Measurements from ENCODE around the gene DUSP5.

DUSP5 gene

GRCh38 chr10:110481919-110482318, 15.8 kb upstream of the DUSP5 start:
- no peak for DNase-seq

- no peak for DNase-seq
Observed at GRCh38 chr10:110483633-110484032, 14.1 kb upstream of the DUSP5 start.

GRCh38 chr10:110485541-110485940, 12.2 kb upstream of the DUSP5 start:
- no peak for DNase-seq

- no peak for DNase-seq
Observed at GRCh38 chr10:110486680-110487410, 10.9 kb upstream of the DUSP5 start.

GRCh38 chr10:110487411-110488331, 10.0 kb upstream of the DUSP5 start:
- DNase-seq: no peak

GRCh38 chr10:110488332-110488681, 9.4 kb upstream of the DUSP5 start:
- no peak for DNase-seq

- no peak for DNase-seq
Observed at GRCh38 chr10:110488940-110489339, 8.8 kb upstream of the DUSP5 start.

- DNase-seq: no peak
Observed at GRCh38 chr10:110490640-110491039, 7.1 kb upstream of the DUSP5 start.

- DNase-seq: no peak
Observed at GRCh38 chr10:110491346-110491745, 6.4 kb upstream of the DUSP5 start.

GRCh38 chr10:110492069-110492822, 5.5 kb upstream of the DUSP5 start:
- no peak for DNase-seq

- DNase-seq: no peak
Observed at GRCh38 chr10:110493832-110494426, 3.8 kb upstream of the DUSP5 start.

GRCh38 chr10:110494532-110494931, 3.2 kb upstream of the DUSP5 start:
- no peak for DNase-seq

GRCh38 chr10:110495731-110496552, 1.8 kb upstream of the DUSP5 start:
- no peak for DNase-seq

GRCh38 chr10:110496553-110497437, 912 bp upstream of the DUSP5 start:
- no peak for DNase-seq

- no peak for DNase-seq
Observed at GRCh38 chr10:110498087-110498981, 627 bp downstream of the DUSP5 start.

GRCh38 chr10:110498982-110499795, 1.5 kb downstream of the DUSP5 start:
- DNase-seq: no peak

- DNase-seq: no peak
Observed at GRCh38 chr10:110499796-110500514, 2.2 kb downstream of the DUSP5 start.

- no peak for DNase-seq
Observed at GRCh38 chr10:110500515-110500905, 2.8 kb downstream of the DUSP5 start.
